Astrocyte (in vitro differentiated cells and primary cell): ENCODE measurements around the gene EPX. TPM values are rescaled to one million over a fixed set of nuclear protein-coding genes. Genes with fewer than 3 reads are reported as not detected.

Experiments
- DNase-seq: peaks from one replicate; pipeline ENCODE4 v3.0.0-alpha.2; 2010; ENCODE audit warnings: low read depth
- FAIRE-seq: peaks from 2 replicates; lab custom pipeline; 2011; peaks lifted over from hg19 to GRCh38; lab: Jason Lieb, UNC
- H2AFZ ChIP-seq: 2 replicates; pipeline ENCODE4 v1.6.0; 2012; ENCODE audit warnings: low read depth, low read length, inconsistent platforms
- H3K27ac ChIP-seq: 2 replicates; pipeline ENCODE4 v1.5.1; 2011; ENCODE audit warnings: low read depth, low read length, inconsistent platforms
- H3K27me3 ChIP-seq: 2 replicates; pipeline ENCODE4 v1.6.0; 2011; ENCODE audit warnings: low read length, inconsistent platforms; ENCODE audit not compliant: insufficient read depth
- H3K36me3 ChIP-seq: 2 replicates; pipeline ENCODE4 v1.5.1; 2011; ENCODE audit warnings: low read length, inconsistent platforms; ENCODE audit not compliant: insufficient read depth
- H3K4me1 ChIP-seq: 2 replicates; pipeline ENCODE4 v1.5.1; 2011; ENCODE audit warnings: low read length, inconsistent platforms; ENCODE audit not compliant: insufficient read depth
- H3K4me2 ChIP-seq: 2 replicates; pipeline ENCODE4 v1.6.0; 2012; ENCODE audit warnings: low read length, inconsistent platforms
- H3K4me3 ChIP-seq: 2 replicates; pipeline ENCODE4 v1.5.1; 2011; ENCODE audit warnings: low read depth, mild to moderate bottlenecking, low read length, inconsistent platforms; ENCODE audit not compliant: insufficient read depth
- H3K79me2 ChIP-seq: 2 replicates; pipeline ENCODE4 v1.6.0; 2012; ENCODE audit warnings: mild to moderate bottlenecking, low read length, inconsistent platforms; ENCODE audit not compliant: insufficient read depth
- H3K9ac ChIP-seq: 2 replicates; pipeline ENCODE4 v1.6.0; 2012; ENCODE audit warnings: mild to moderate bottlenecking, low read length, inconsistent platforms
- H3K9me3 ChIP-seq: 2 replicates; pipeline ENCODE4 v1.5.1; 2012; ENCODE audit warnings: low read depth, mild to moderate bottlenecking, low read length, inconsistent platforms; ENCODE audit not compliant: insufficient read depth
- H4K20me1 ChIP-seq: 2 replicates; pipeline ENCODE4 v1.6.0; 2012; ENCODE audit warnings: low read length, inconsistent platforms; ENCODE audit not compliant: insufficient read depth
- H3K27ac Mint-ChIP-seq: one replicate; pipeline ENCODE4 v1.8.0; 2021; ENCODE audit warnings: mild to moderate bottlenecking, mixed read lengths; ENCODE audit not compliant: unreplicated experiment
- H3K27me3 Mint-ChIP-seq: one replicate; pipeline ENCODE4 v1.8.0; 2021; ENCODE audit warnings: low read depth, mixed read lengths; ENCODE audit not compliant: unreplicated experiment
- H3K36me3 Mint-ChIP-seq: one replicate; pipeline ENCODE4 v1.8.0; 2021; ENCODE audit warnings: low read depth, mixed read lengths; ENCODE audit not compliant: unreplicated experiment
- H3K4me1 Mint-ChIP-seq: one replicate; pipeline ENCODE4 v1.8.0; 2021; ENCODE audit warnings: low read depth, mixed read lengths; ENCODE audit not compliant: unreplicated experiment
- H3K4me3 Mint-ChIP-seq: one replicate; pipeline ENCODE4 v1.8.0; 2021; ENCODE audit warnings: mild to moderate bottlenecking, moderate library complexity, mixed read lengths; ENCODE audit not compliant: unreplicated experiment
- H3K9me3 Mint-ChIP-seq: one replicate; pipeline ENCODE4 v1.8.0; 2021; ENCODE audit warnings: mild to moderate bottlenecking, mixed read lengths; ENCODE audit not compliant: unreplicated experiment
- CTCF ChIP-seq: IDR thresholded peaks from 2 replicates; pipeline ENCODE4 v1.5.1; 2011; ENCODE audit warnings: low read depth, mild to moderate bottlenecking, inconsistent platforms, low read length, moderate library complexity; ENCODE audit not compliant: insufficient read depth
- EZH2 ChIP-seq: IDR thresholded peaks from 2 replicates; pipeline ENCODE4 v1.6.1; 2012; ENCODE audit warnings: mild to moderate bottlenecking, low read length, inconsistent platforms; ENCODE audit not compliant: insufficient read depth
- total RNA-seq: library from RNA; stranded (reverse); gene quantifications from 2 replicates; pipeline ENCODE4 v1.2.1, GENCODE V29; 2021

EPX gene
- total RNA-seq, 1 donor from 2014 or later: not detected

GRCh38 chr17:58228679-58229078, 36.2 kb downstream of the EPX start:
- TF ChIP-seq EZH2: no peak
- no peak for TF ChIP-seq CTCF
- Histone ChIP-seq H3K79me2 (no peaks in the 10 kb centered on the region), H3K4me3 (no peak overlapping the region), H3K4me2 (no peak overlapping the region), H3K9me3 (no peaks in the 10 kb centered on the region), H3K27ac (no peak overlapping the region), H3K9ac (no peak overlapping the region), H2AFZ (no peak overlapping the region), H3K4me1 (peaks cover 19% of the 10 kb centered on the region), H3K27me3 (no peaks in the 10 kb centered on the region), H4K20me1 (no peaks in the 10 kb centered on the region), H3K36me3 (no peaks in the 10 kb centered on the region)
- Mint-ChIP-seq H3K36me3 (no peaks in the 10 kb centered on the region), H3K27me3 (no peaks in the 10 kb centered on the region), H3K9me3 (no peaks in the 10 kb centered on the region), H3K4me1 (peaks cover 27% of the 10 kb centered on the region), H3K4me3 (no peak overlapping the region), H3K27ac (no peak overlapping the region)
- DNase-seq (no peak), FAIRE-seq (no peak)

DNA sequence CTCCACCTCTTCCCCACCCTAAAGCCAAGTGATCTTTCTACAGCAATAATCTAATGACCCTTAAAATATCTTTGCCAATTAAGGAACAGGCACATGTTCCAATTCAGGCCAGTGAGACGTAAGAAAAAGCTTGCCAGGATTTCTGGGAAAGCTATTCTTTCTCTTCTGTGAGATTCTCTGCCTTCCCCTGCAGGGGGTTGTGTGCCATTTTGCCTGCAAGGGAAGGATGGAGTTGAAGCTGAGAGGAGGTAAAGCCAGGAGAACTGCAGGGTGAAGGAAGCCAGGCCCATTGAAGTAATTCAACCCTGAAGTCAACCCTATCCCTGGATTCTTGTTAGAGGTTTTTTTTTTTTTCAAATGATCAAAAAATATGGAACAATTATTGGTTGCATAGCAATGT, 36.9 kb downstream of the EPX start:
- no peak overlapping the region for H3K27ac Mint-ChIP-seq
- Histone ChIP-seq H3K4me3 (no peak overlapping the region), H3K9ac (no peak overlapping the region), H3K27me3 (no peaks in the 10 kb centered on the region), H4K20me1 (no peaks in the 10 kb centered on the region), H3K79me2 (no peaks in the 10 kb centered on the region), H3K4me2 (no peak overlapping the region), H3K27ac (no peak overlapping the region), H2AFZ (no peak overlapping the region), H3K36me3 (no peaks in the 10 kb centered on the region), H3K9me3 (no peaks in the 10 kb centered on the region), H3K4me1 (peaks cover 14% of the 10 kb centered on the region)
- TF ChIP-seq CTCF (no peak), EZH2 (no peak)
- H3K27me3 Mint-ChIP-seq: no peaks in the 10 kb centered on the region
- H3K4me1 Mint-ChIP-seq: peaks cover 23% of the 10 kb centered on the region
- H3K9me3 Mint-ChIP-seq: no peaks in the 10 kb centered on the region
- DNase-seq (no peak), FAIRE-seq (no peak)
- no peak overlapping the region for H3K4me3 Mint-ChIP-seq
- no peaks in the 10 kb centered on the region for H3K36me3 Mint-ChIP-seq

DNA sequence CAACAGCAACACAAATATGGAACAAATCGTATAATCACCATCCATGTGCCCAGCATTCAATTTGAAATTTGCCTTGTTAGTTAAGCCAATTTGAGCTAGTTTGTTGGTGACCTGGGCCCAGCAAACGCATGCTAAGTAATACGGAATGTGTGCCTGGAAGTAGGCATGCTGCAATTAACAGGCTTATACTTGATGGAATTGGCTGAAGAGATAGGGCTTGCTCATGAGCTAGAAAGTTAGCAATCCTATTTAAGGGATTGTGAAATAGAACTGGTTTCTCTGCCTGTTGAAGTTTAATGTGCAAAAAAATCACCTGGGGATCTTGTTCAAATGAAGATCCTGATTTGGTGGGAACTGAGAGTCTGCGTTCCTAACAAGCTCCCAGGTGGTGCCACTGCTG, 37.4 kb downstream of the EPX start:
- DNase-seq (no peak), FAIRE-seq (no peak)
- no peak overlapping the region for H3K27ac ChIP-seq
- no peaks in the 10 kb centered on the region for H3K27me3 Mint-ChIP-seq
- H3K27me3 ChIP-seq: no peaks in the 10 kb centered on the region
- H3K79me2 ChIP-seq: no peaks in the 10 kb centered on the region
- no peak overlapping the region for H2AFZ ChIP-seq
- no peaks in the 10 kb centered on the region for H4K20me1 ChIP-seq
- H3K9me3 Mint-ChIP-seq: no peaks in the 10 kb centered on the region
- no peaks in the 10 kb centered on the region for H3K9me3 ChIP-seq
- H3K4me2 ChIP-seq: no peak overlapping the region
- no peaks in the 10 kb centered on the region for H3K36me3 ChIP-seq
- peaks cover 20% of the 10 kb centered on the region for H3K4me1 Mint-ChIP-seq
- no peaks in the 10 kb centered on the region for H3K36me3 Mint-ChIP-seq
- no peak for TF ChIP-seq EZH2
- no peak for TF ChIP-seq CTCF
- H3K4me1 ChIP-seq: peaks cover 11% of the 10 kb centered on the region
- H3K27ac Mint-ChIP-seq: no peak overlapping the region
- no peak overlapping the region for H3K9ac ChIP-seq
- no peak overlapping the region for H3K4me3 Mint-ChIP-seq
- H3K4me3 ChIP-seq: no peak overlapping the region
